ENCODE results near the gene CREB3L1.

- TF ChIP-seq POLR2AphosphoS5 (IDR thresholded peaks at IDR 0.05; ENCODE audit: borderline replicate concordance, low read depth, low read length) (no peak), EZH2 (IDR thresholded peaks at IDR 0.05) (no peak)
Measured at GRCh38 chr11:46351606-46352005, 74.1 kb downstream of the CREB3L1 start.

All from SK-N-MC (cell line).